Stimulated activated naive CD8-positive, alpha-beta T cell treated with anti-CD3 and anti-CD28 coated beads, Interleukin-15, Interleukin-2, amounts not matched to agents 100 ng/mL and 50 ng/mL, for 24 hours (primary cell): ENCODE measurements around the gene SH3PXD2A.

Experiments used
- H3K27ac Mint-ChIP-seq: one replicate; pipeline ENCODE4 v1.8.0; 2021; ENCODE audit warnings: mild to moderate bottlenecking, mixed read lengths
- H3K27me3 Mint-ChIP-seq: one replicate; pipeline ENCODE4 v1.8.0; 2021; ENCODE audit warnings: mixed read lengths
- H3K36me3 Mint-ChIP-seq: one replicate; pipeline ENCODE4 v1.8.0; 2021; ENCODE audit warnings: low read depth, mixed read lengths
- H3K4me1 Mint-ChIP-seq: one replicate; pipeline ENCODE4 v1.8.0; 2021; ENCODE audit warnings: low read depth, mixed read lengths
- H3K4me3 Mint-ChIP-seq: one replicate; pipeline ENCODE4 v1.8.0; 2021; ENCODE audit warnings: mild to moderate bottlenecking, mixed read lengths
- H3K9me3 Mint-ChIP-seq: one replicate; pipeline ENCODE4 v1.8.0; 2021; ENCODE audit warnings: mixed read lengths

The SH3PXD2A gene

GRCh38 chr10:103714232-103714891 lies 141.0 kb downstream of the SH3PXD2A start:
- Mint-ChIP-seq H3K27ac (no peak overlapping the region), H3K4me3 (no peak overlapping the region), H3K9me3 (no peaks in the 10 kb centered on the region), H3K4me1 (peaks cover 5% of the 10 kb centered on the region), H3K36me3 (no peaks in the 10 kb centered on the region), H3K27me3 (no peaks in the 10 kb centered on the region)

- Mint-ChIP-seq H3K36me3 (no peaks in the 10 kb centered on the region), H3K27ac (no peak overlapping the region), H3K4me3 (no peak overlapping the region), H3K27me3 (no peaks in the 10 kb centered on the region), H3K9me3 (no peaks in the 10 kb centered on the region), H3K4me1 (no peaks in the 10 kb centered on the region)
These were observed 141.7 kb downstream of the SH3PXD2A start for GRCh38 chr10:103713676-103714075.

- Mint-ChIP-seq H3K36me3 (no peaks in the 10 kb centered on the region), H3K27ac (no peak overlapping the region), H3K4me1 (no peaks in the 10 kb centered on the region), H3K9me3 (no peaks in the 10 kb centered on the region), H3K27me3 (no peaks in the 10 kb centered on the region), H3K4me3 (no peak overlapping the region)
These were observed 142.4 kb downstream of the SH3PXD2A start for GRCh38 chr10:103712898-103713498.

GRCh38 chr10:103712146-103712545 lies 143.2 kb downstream of the SH3PXD2A start:
- H3K4me3 Mint-ChIP-seq, result no peak overlapping the region
- no peaks in the 10 kb centered on the region for H3K4me1 Mint-ChIP-seq
- no peaks in the 10 kb centered on the region for H3K9me3 Mint-ChIP-seq
- no peaks in the 10 kb centered on the region for H3K27me3 Mint-ChIP-seq
- H3K27ac Mint-ChIP-seq, result no peak overlapping the region
- no peaks in the 10 kb centered on the region for H3K36me3 Mint-ChIP-seq

- Mint-ChIP-seq H3K36me3 (no peaks in the 10 kb centered on the region), H3K9me3 (no peaks in the 10 kb centered on the region)
These were observed 143.9 kb downstream of the SH3PXD2A start for GRCh38 chr10:103711351-103711994.

GRCh38 chr10:103710490-103710889 lies 144.9 kb downstream of the SH3PXD2A start:
- Mint-ChIP-seq H3K27ac (no peak overlapping the region), H3K4me1 (no peaks in the 10 kb centered on the region), H3K36me3 (no peaks in the 10 kb centered on the region), H3K9me3 (no peaks in the 10 kb centered on the region), H3K4me3 (no peak overlapping the region), H3K27me3 (no peaks in the 10 kb centered on the region)

More at GRCh38 chr10:103711351-103711994, 143.9 kb downstream of the SH3PXD2A start:
- no peak overlapping the region for H3K4me3 Mint-ChIP-seq
- no peaks in the 10 kb centered on the region for H3K4me1 Mint-ChIP-seq
- no peak overlapping the region for H3K27ac Mint-ChIP-seq
- no peaks in the 10 kb centered on the region for H3K27me3 Mint-ChIP-seq

- no peaks in the 10 kb centered on the region for H3K27me3 Mint-ChIP-seq
- no peaks in the 10 kb centered on the region for H3K9me3 Mint-ChIP-seq
- H3K4me3 Mint-ChIP-seq, result no peak overlapping the region
- H3K36me3 Mint-ChIP-seq, result no peaks in the 10 kb centered on the region
- no peak overlapping the region for H3K27ac Mint-ChIP-seq
- H3K4me1 Mint-ChIP-seq, result no peaks in the 10 kb centered on the region
These were observed 145.9 kb downstream of the SH3PXD2A start for GRCh38 chr10:103709341-103709920.

GRCh38 chr10:103708627-103709288 lies 146.6 kb downstream of the SH3PXD2A start:
- Mint-ChIP-seq H3K4me1 (no peaks in the 10 kb centered on the region), H3K4me3 (no peak overlapping the region), H3K36me3 (no peaks in the 10 kb centered on the region), H3K27ac (no peak overlapping the region), H3K9me3 (no peaks in the 10 kb centered on the region), H3K27me3 (no peaks in the 10 kb centered on the region)

GRCh38 chr10:103707956-103708626 lies 147.3 kb downstream of the SH3PXD2A start:
- Mint-ChIP-seq H3K36me3 (no peaks in the 10 kb centered on the region), H3K4me1 (no peaks in the 10 kb centered on the region), H3K27me3 (no peaks in the 10 kb centered on the region), H3K4me3 (no peak overlapping the region), H3K9me3 (no peaks in the 10 kb centered on the region), H3K27ac (no peak overlapping the region)

GRCh38 chr10:103706762-103707161 lies 148.6 kb downstream of the SH3PXD2A start:
- no peak overlapping the region for H3K4me3 Mint-ChIP-seq
- no peak overlapping the region for H3K27ac Mint-ChIP-seq
- no peaks in the 10 kb centered on the region for H3K9me3 Mint-ChIP-seq
- no peaks in the 10 kb centered on the region for H3K4me1 Mint-ChIP-seq
- H3K36me3 Mint-ChIP-seq, result no peaks in the 10 kb centered on the region
- H3K27me3 Mint-ChIP-seq, result no peaks in the 10 kb centered on the region

- no peaks in the 10 kb centered on the region for H3K27me3 Mint-ChIP-seq
- H3K4me3 Mint-ChIP-seq, result no peak overlapping the region
- no peaks in the 10 kb centered on the region for H3K4me1 Mint-ChIP-seq
- H3K9me3 Mint-ChIP-seq, result no peaks in the 10 kb centered on the region
- no peaks in the 10 kb centered on the region for H3K36me3 Mint-ChIP-seq
- H3K27ac Mint-ChIP-seq, result no peak overlapping the region
These were observed 149.3 kb downstream of the SH3PXD2A start for GRCh38 chr10:103706047-103706446.

- Mint-ChIP-seq H3K4me1 (no peaks in the 10 kb centered on the region), H3K36me3 (no peaks in the 10 kb centered on the region), H3K27me3 (no peaks in the 10 kb centered on the region), H3K4me3 (no peak overlapping the region), H3K9me3 (no peaks in the 10 kb centered on the region), H3K27ac (no peak overlapping the region)
These were observed 151.1 kb downstream of the SH3PXD2A start for GRCh38 chr10:103703941-103704919.

- no peaks in the 10 kb centered on the region for H3K9me3 Mint-ChIP-seq
- no peaks in the 10 kb centered on the region for H3K36me3 Mint-ChIP-seq
- H3K4me3 Mint-ChIP-seq, result no peak overlapping the region
- H3K27me3 Mint-ChIP-seq, result no peaks in the 10 kb centered on the region
- H3K27ac Mint-ChIP-seq, result no peak overlapping the region
- H3K4me1 Mint-ChIP-seq, result peaks cover under 1% of the 10 kb centered on the region
These were observed 153.8 kb downstream of the SH3PXD2A start for GRCh38 chr10:103701380-103702222.
